Measurements from ENCODE around the gene SWT1. TPM values are rescaled to one million over a fixed set of nuclear protein-coding genes. Genes with fewer than 3 reads are reported as not detected.

SWT1 gene
- total and polyA plus RNA-seq, 9 of the 15 experiments (the other 6 are each of a cell fraction or from before 2014, with no cell fraction given) = 1.5 to 3.4 (median 2.3) TPM

DNA sequence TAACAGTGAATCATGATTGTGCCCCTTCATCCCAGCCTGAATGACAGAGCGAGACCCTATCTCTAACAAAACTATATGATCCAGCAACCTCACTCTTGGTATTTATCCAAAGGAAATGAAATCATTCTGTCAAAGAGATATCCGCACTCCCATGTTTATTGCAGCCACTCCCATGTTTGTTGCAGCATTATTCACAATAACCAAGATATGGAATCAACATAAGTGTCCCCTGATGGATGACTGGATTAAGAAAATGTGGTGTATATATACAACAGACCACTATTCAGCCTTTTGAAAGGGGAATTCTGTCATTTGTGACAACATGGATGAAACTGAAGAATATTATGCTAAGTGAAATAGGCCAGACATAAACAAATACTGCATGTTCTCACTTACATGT, 44.6 kb upstream of the SWT1 start (continued):
- TF ChIP-seq, protein P1, sequence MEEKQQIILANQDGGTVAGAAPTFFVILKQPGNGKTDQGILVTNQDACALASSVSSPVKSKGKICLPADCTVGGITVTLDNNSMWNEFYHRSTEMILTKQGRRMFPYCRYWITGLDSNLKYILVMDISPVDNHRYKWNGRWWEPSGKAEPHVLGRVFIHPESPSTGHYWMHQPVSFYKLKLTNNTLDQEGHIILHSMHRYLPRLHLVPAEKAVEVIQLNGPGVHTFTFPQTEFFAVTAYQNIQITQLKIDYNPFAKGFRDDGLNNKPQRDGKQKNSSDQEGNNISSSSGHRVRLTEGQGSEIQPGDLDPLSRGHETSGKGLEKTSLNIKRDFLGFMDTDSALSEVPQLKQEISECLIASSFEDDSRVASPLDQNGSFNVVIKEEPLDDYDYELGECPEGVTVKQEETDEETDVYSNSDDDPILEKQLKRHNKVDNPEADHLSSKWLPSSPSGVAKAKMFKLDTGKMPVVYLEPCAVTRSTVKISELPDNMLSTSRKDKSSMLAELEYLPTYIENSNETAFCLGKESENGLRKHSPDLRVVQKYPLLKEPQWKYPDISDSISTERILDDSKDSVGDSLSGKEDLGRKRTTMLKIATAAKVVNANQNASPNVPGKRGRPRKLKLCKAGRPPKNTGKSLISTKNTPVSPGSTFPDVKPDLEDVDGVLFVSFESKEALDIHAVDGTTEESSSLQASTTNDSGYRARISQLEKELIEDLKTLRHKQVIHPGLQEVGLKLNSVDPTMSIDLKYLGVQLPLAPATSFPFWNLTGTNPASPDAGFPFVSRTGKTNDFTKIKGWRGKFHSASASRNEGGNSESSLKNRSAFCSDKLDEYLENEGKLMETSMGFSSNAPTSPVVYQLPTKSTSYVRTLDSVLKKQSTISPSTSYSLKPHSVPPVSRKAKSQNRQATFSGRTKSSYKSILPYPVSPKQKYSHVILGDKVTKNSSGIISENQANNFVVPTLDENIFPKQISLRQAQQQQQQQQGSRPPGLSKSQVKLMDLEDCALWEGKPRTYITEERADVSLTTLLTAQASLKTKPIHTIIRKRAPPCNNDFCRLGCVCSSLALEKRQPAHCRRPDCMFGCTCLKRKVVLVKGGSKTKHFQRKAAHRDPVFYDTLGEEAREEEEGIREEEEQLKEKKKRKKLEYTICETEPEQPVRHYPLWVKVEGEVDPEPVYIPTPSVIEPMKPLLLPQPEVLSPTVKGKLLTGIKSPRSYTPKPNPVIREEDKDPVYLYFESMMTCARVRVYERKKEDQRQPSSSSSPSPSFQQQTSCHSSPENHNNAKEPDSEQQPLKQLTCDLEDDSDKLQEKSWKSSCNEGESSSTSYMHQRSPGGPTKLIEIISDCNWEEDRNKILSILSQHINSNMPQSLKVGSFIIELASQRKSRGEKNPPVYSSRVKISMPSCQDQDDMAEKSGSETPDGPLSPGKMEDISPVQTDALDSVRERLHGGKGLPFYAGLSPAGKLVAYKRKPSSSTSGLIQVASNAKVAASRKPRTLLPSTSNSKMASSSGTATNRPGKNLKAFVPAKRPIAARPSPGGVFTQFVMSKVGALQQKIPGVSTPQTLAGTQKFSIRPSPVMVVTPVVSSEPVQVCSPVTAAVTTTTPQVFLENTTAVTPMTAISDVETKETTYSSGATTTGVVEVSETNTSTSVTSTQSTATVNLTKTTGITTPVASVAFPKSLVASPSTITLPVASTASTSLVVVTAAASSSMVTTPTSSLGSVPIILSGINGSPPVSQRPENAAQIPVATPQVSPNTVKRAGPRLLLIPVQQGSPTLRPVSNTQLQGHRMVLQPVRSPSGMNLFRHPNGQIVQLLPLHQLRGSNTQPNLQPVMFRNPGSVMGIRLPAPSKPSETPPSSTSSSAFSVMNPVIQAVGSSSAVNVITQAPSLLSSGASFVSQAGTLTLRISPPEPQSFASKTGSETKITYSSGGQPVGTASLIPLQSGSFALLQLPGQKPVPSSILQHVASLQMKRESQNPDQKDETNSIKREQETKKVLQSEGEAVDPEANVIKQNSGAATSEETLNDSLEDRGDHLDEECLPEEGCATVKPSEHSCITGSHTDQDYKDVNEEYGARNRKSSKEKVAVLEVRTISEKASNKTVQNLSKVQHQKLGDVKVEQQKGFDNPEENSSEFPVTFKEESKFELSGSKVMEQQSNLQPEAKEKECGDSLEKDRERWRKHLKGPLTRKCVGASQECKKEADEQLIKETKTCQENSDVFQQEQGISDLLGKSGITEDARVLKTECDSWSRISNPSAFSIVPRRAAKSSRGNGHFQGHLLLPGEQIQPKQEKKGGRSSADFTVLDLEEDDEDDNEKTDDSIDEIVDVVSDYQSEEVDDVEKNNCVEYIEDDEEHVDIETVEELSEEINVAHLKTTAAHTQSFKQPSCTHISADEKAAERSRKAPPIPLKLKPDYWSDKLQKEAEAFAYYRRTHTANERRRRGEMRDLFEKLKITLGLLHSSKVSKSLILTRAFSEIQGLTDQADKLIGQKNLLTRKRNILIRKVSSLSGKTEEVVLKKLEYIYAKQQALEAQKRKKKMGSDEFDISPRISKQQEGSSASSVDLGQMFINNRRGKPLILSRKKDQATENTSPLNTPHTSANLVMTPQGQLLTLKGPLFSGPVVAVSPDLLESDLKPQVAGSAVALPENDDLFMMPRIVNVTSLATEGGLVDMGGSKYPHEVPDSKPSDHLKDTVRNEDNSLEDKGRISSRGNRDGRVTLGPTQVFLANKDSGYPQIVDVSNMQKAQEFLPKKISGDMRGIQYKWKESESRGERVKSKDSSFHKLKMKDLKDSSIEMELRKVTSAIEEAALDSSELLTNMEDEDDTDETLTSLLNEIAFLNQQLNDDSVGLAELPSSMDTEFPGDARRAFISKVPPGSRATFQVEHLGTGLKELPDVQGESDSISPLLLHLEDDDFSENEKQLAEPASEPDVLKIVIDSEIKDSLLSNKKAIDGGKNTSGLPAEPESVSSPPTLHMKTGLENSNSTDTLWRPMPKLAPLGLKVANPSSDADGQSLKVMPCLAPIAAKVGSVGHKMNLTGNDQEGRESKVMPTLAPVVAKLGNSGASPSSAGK (IDR thresholded peaks at IDR 0.05) = no peak
- no peak for TF ChIP-seq CC2D1A (IDR thresholded peaks at IDR 0.05)
